ENCODE results near the gene RND3.
A peak's percentile ranks its signal among the peaks of the same experiment; 100 is the strongest.

Gene RND3

GRCh38 chr2:150485871-150486538, 1.5 kb downstream of the RND3 start (continued):
- TF ChIP-seq HOXA7 (CRISPR knock-in tag; IDR thresholded peaks at IDR 0.05; ENCODE audit: borderline replicate concordance) (no peak), ZNF600 (tag by site-specific recombination; IDR thresholded peaks at IDR 0.05) (0 out of 2 replicates have a peak, but pooled peaks have one; percentile 13), ZNF571 (tag by site-specific recombination; IDR thresholded peaks at IDR 0.05) (no peak), ZNF211 (tag by site-specific recombination; IDR thresholded peaks at IDR 0.05; ENCODE audit: low read depth) (no peak), ZNF112 (tag by site-specific recombination; IDR thresholded peaks at IDR 0.05) (no peak), ZNF596 (tag by site-specific recombination; IDR thresholded peaks at IDR 0.05) (no peak), ZBTB11 (tag by site-specific recombination; conservative IDR thresholded peaks at IDR 0.05; ENCODE audit: low read depth) (0 out of 2 replicates have a peak, but pooled peaks have one; percentile 11), ZNF292 (tag by site-specific recombination; IDR thresholded peaks at IDR 0.05; ENCODE audit: borderline replicate concordance, low read depth) (no peak), MYNN (tag by site-specific recombination; IDR thresholded peaks at IDR 0.05; ENCODE audit: borderline replicate concordance) (no peak), ZNF610 (tag by site-specific recombination; IDR thresholded peaks at IDR 0.05; ENCODE audit: borderline replicate concordance) (no peak), INSM2 (tag by site-specific recombination; IDR thresholded peaks at IDR 0.05) (no peak), ZNF580 (tag by site-specific recombination; IDR thresholded peaks at IDR 0.05) (no peak), ZNF148 (tag by site-specific recombination; IDR thresholded peaks at IDR 0.05; ENCODE audit: borderline replicate concordance) (no peak), ZNF266 (tag by site-specific recombination; IDR thresholded peaks at IDR 0.05; ENCODE audit: low read depth) (no peak), ZBTB48 (tag by site-specific recombination; IDR thresholded peaks at IDR 0.05) (no peak), ZNF175 (tag by site-specific recombination; IDR thresholded peaks at IDR 0.05) (no peak), ZNF311 (tag by site-specific recombination; IDR thresholded peaks at IDR 0.05; ENCODE audit: borderline replicate concordance) (no peak), YY1 (tag by site-specific recombination; IDR thresholded peaks at IDR 0.05) (no peak)
- TF ChIP-seq, protein P1, sequence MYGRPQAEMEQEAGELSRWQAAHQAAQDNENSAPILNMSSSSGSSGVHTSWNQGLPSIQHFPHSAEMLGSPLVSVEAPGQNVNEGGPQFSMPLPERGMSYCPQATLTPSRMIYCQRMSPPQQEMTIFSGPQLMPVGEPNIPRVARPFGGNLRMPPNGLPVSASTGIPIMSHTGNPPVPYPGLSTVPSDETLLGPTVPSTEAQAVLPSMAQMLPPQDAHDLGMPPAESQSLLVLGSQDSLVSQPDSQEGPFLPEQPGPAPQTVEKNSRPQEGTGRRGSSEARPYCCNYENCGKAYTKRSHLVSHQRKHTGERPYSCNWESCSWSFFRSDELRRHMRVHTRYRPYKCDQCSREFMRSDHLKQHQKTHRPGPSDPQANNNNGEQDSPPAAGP (tag by site-specific recombination; IDR thresholded peaks at IDR 0.05), result peak; percentile 70; the same call in 1 of the 2 replicates
- TF ChIP-seq, protein P2, sequence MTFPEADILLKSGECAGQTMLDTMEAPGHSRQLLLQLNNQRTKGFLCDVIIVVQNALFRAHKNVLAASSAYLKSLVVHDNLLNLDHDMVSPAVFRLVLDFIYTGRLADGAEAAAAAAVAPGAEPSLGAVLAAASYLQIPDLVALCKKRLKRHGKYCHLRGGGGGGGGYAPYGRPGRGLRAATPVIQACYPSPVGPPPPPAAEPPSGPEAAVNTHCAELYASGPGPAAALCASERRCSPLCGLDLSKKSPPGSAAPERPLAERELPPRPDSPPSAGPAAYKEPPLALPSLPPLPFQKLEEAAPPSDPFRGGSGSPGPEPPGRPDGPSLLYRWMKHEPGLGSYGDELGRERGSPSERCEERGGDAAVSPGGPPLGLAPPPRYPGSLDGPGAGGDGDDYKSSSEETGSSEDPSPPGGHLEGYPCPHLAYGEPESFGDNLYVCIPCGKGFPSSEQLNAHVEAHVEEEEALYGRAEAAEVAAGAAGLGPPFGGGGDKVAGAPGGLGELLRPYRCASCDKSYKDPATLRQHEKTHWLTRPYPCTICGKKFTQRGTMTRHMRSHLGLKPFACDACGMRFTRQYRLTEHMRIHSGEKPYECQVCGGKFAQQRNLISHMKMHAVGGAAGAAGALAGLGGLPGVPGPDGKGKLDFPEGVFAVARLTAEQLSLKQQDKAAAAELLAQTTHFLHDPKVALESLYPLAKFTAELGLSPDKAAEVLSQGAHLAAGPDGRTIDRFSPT (tag by site-specific recombination; IDR thresholded peaks at IDR 0.05), result peak; percentile 83
- TF ChIP-seq, protein P3, sequence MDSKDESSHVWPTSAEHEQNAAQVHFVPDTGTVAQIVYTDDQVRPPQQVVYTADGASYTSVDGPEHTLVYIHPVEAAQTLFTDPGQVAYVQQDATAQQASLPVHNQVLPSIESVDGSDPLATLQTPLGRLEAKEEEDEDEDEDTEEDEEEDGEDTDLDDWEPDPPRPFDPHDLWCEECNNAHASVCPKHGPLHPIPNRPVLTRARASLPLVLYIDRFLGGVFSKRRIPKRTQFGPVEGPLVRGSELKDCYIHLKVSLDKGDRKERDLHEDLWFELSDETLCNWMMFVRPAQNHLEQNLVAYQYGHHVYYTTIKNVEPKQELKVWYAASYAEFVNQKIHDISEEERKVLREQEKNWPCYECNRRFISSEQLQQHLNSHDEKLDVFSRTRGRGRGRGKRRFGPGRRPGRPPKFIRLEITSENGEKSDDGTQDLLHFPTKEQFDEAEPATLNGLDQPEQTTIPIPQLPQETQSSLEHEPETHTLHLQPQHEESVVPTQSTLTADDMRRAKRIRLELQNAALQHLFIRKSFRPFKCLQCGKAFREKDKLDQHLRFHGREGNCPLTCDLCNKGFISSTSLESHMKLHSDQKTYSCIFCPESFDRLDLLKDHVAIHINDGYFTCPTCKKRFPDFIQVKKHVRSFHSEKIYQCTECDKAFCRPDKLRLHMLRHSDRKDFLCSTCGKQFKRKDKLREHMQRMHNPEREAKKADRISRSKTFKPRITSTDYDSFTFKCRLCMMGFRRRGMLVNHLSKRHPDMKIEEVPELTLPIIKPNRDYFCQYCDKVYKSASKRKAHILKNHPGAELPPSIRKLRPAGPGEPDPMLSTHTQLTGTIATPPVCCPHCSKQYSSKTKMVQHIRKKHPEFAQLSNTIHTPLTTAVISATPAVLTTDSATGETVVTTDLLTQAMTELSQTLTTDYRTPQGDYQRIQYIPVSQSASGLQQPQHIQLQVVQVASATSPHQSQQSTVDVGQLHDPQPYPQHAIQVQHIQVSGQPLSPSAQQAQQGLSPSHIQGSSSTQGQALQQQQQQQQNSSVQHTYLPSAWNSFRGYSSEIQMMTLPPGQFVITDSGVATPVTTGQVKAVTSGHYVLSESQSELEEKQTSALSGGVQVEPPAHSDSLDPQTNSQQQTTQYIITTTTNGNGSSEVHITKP (tag by site-specific recombination; IDR thresholded peaks at IDR 0.05), result peak; percentile 92
- TF ChIP-seq, protein P4, sequence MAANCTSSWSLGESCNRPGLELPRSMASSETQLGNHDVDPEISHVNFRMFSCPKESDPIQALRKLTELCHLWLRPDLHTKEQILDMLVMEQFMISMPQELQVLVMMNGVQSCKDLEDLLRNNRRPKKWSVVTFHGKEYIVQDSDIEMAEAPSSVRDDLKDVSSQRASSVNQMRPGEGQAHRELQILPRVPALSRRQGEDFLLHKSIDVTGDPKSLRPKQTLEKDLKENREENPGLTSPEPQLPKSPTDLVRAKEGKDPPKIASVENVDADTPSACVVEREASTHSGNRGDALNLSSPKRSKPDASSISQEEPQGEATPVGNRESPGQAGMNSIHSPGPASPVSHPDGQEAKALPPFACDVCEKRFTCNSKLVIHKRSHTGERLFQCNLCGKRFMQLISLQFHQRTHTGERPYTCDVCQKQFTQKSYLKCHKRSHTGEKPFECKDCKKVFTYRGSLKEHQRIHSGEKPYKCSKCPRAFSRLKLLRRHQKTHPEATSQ (tag by site-specific recombination; IDR thresholded peaks at IDR 0.05), result no peak
